B cell (primary cell): ENCODE results near the gene UBAC1. TPM values are rescaled to one million over a fixed set of nuclear protein-coding genes. Genes with fewer than 3 reads are reported as not detected.
"Not testable (repeated sequence)": the region's sequence is repeated elsewhere in the genome, so short reads cannot be mapped to it uniquely, and the experiment has no call there.

Experiments
- ATAC-seq: fragments of 200-7000 bp; cut with Tn5 transposase; one replicate; pipeline ENCODE4 v1.10.0; 2021; ENCODE audit warnings: low read depth, mild to moderate bottlenecking, moderate number of reproducible peaks, moderate library complexity
- CTCF ChIA-PET: fragments of 350-600 bp; sonication (Branson Sonifier 250); formaldehyde crosslinking; loops from one replicate; lab custom pipeline; 2021; ENCODE audit warnings: antibody characterized with exemption, inconsistent platforms; lab: Charles Lee
- POLR2A ChIA-PET: fragments of 350-600 bp; sonication (Branson Sonifier 250); formaldehyde crosslinking; loops from one replicate; lab custom pipeline; 2021; ENCODE audit warnings: antibody characterized with exemption; lab: Charles Lee
- DNase-seq: peaks from one replicate; pipeline ENCODE4 v3.0.0; 2013
- H2AFZ ChIP-seq: 2 replicates; pipeline ENCODE4 v1.6.1; 2012; ENCODE audit warnings: mild to moderate bottlenecking, low read depth, low read length; ENCODE audit not compliant: insufficient read depth, poor library complexity, severe bottlenecking
- H3K27ac ChIP-seq, 2 donors: 1 replicate in 1 of 2; 2 replicates in 1 of 2; pipeline ENCODE4 v1.5.1; 2012 to 2013; ENCODE audit warnings: low read length in 2 of 2, mild to moderate bottlenecking in 2 of 2, moderate library complexity in 1 of 2
- H3K27me3 ChIP-seq, 4 experiments: fragments of 200-600 bp in 1 of 4; sonication (generic) in 1 of 4; replicated peaks in 1 of 4; 1 replicate in 2 of 4; 2 replicates in 2 of 4; pipeline versions ENCODE4 v1.6.1 to v1.7.0; 2013 to 2016; ENCODE audit warnings: low read length in 3 of 4, mild to moderate bottlenecking in 2 of 4, mixed read lengths in 1 of 4, moderate library complexity in 1 of 4; ENCODE audit not compliant: insufficient read depth in 4 of 4, control insufficient read depth in 3 of 4; ENCODE audit errors: control extremely low read depth in 1 of 4
- H3K36me3 ChIP-seq, 2 experiments: replicated peaks in 1 of 2; 1 replicate in 1 of 2; 2 replicates in 1 of 2; pipeline versions ENCODE4 v1.6.1 to v1.7.1; 2013; ENCODE audit warnings: low read length in 1 of 2; ENCODE audit not compliant: insufficient read depth in 2 of 2, control insufficient read depth in 1 of 2; ENCODE audit errors: control extremely low read depth in 1 of 2, extremely low read depth in 1 of 2
- H3K4me1 ChIP-seq, 2 donors: fragments of 200-600 bp in 1 of 2; sonication (generic) in 1 of 2; 1 replicate in 1 of 2; 2 replicates in 1 of 2; pipeline versions ENCODE4 v1.5.1 to v1.6.1; 2013 to 2017; ENCODE audit warnings: low read length in 2 of 2; ENCODE audit not compliant: control insufficient read depth in 2 of 2, insufficient read depth in 2 of 2
- H3K4me2 ChIP-seq: replicated peaks from 2 replicates; pipeline ENCODE3; 2012; ENCODE audit warnings: mild to moderate bottlenecking, low read depth, low read length; ENCODE audit not compliant: poor library complexity, severe bottlenecking
- H3K4me3 ChIP-seq, 5 experiments: fragments of 200-600 bp in 1 of 5; sonication (generic) in 1 of 5; 1 replicate in 3 of 5; 2 replicates in 2 of 5; pipeline versions ENCODE4 v1.5.1 to v1.7.0; 2011 to 2016; ENCODE audit warnings: low read length in 4 of 5, mild to moderate bottlenecking in 4 of 5, low read depth in 2 of 5, control low read depth in 1 of 5, moderate library complexity in 1 of 5; ENCODE audit not compliant: insufficient read depth in 1 of 5; ENCODE audit errors: control extremely low read depth in 1 of 5, extremely low read depth in 1 of 5
- H3K79me2 ChIP-seq: fragments of 200-600 bp; sonication (generic); one replicate; pipeline ENCODE4 v1.6.0; 2016; ENCODE audit warnings: low read length; ENCODE audit not compliant: control insufficient read depth, insufficient read depth
- H3K9ac ChIP-seq: fragments of 200-600 bp; sonication (generic); 2 replicates; pipeline ENCODE4 v1.6.1; 2017; ENCODE audit warnings: mild to moderate bottlenecking, low read length, moderate library complexity
- H3K9me3 ChIP-seq, 3 donors: one replicate each; pipeline versions ENCODE4 v1.6.1 to v1.7.1; 2013; ENCODE audit warnings: low read length in 2 of 3; ENCODE audit not compliant: control insufficient read depth in 2 of 3, insufficient read depth in 1 of 3; ENCODE audit errors: control extremely low read depth in 1 of 3
- H4K20me1 ChIP-seq: 2 replicates; pipeline ENCODE4 v1.6.0; 2012; ENCODE audit warnings: mild to moderate bottlenecking, low read length; ENCODE audit not compliant: insufficient read depth, control insufficient read depth, poor library complexity, severe bottlenecking
- H3K27ac Mint-ChIP-seq: one replicate; pipeline ENCODE4 v1.8.0; 2021; ENCODE audit warnings: mixed read lengths
- H3K27me3 Mint-ChIP-seq: one replicate; pipeline ENCODE4 v1.8.0; 2021; ENCODE audit warnings: mixed read lengths
- H3K4me1 Mint-ChIP-seq: one replicate; pipeline ENCODE4 v1.8.0; 2021; ENCODE audit warnings: mixed read lengths
- H3K4me3 Mint-ChIP-seq: one replicate; pipeline ENCODE4 v1.8.0; 2021; ENCODE audit warnings: mixed read lengths
- H3K9me3 Mint-ChIP-seq: one replicate; pipeline ENCODE4 v1.8.0; 2022; ENCODE audit warnings: mixed read lengths; ENCODE audit not compliant: insufficient read depth
- CTCF ChIP-seq: fragments of 200-600 bp; IDR thresholded peaks from one replicate; pipeline ENCODE4 v1.8.0; 2022; ENCODE audit warnings: antibody characterized with exemption, mild to moderate bottlenecking
- EZH2 ChIP-seq: IDR thresholded peaks from 2 replicates; pipeline ENCODE4 v1.6.1; 2012; ENCODE audit warnings: borderline replicate concordance, low read depth, mild to moderate bottlenecking, moderate library complexity, low read length; ENCODE audit not compliant: insufficient read depth, poor library complexity, severe bottlenecking
- WGBS: methylation state at CpG from one replicate; pipeline ENCODE4 v1.1.5; 2013; ENCODE audit warnings: missing lambda C conversion rate; ENCODE audit not compliant: insufficient coverage; 5-methylcytosine and 5-hydroxymethylcytosine counted together
- intact Hi-C: fragments of 100-400 bp; cut with micrococcal nuclease; formaldehyde crosslinking; loops from one replicate; pipeline ENCODE4 v1.10.0; 2022
- polyA plus RNA-seq: library from polyadenylated mRNA; depleted of rRNA; stranded (reverse); fragments of >200 nt; gene quantifications from 2 replicates; pipeline ENCODE4 v1.2.3, GENCODE V29; 2012
- total RNA-seq, 2 donors: library from RNA; stranded (reverse); fragments of 120-200 nt in 1 of 2; gene quantifications; 1 replicate in 1 of 2; 2 replicates in 1 of 2; pipeline versions ENCODE4 v1.2.3 to v1.2.4, GENCODE V29; 2013 to 2022

Gene UBAC1
- total and polyA plus RNA-seq, 2 donors (not counting 1 experiment from before 2014, with no cell fraction given): 30.8 to 31.1 TPM

- Histone ChIP-seq H3K9me3 (no peaks in the 10 kb centered on the region), H2AFZ (no peak overlapping the region), H3K4me1 (no peaks in the 10 kb centered on the region), H3K79me2 (peaks cover 2% of the 10 kb centered on the region), H3K27me3 (no peaks in the 10 kb centered on the region), H4K20me1 (no peaks in the 10 kb centered on the region), H3K4me2 (no peak overlapping the region), H3K27ac (no peak overlapping the region), H3K36me3 (peaks cover 1 to 55% of the 10 kb centered on the region in 2 experiments), H3K9ac (no peak overlapping the region), H3K4me3 (no peak overlapping the region)
- no peak for DNase-seq
- intact Hi-C loops: no loop called here
- ChIA-PET CTCF (no interaction called here), POLR2A (no interaction called here)
- no peak for ATAC-seq
- Mint-ChIP-seq H3K4me1 (no peaks in the 10 kb centered on the region), H3K4me3 (no peak overlapping the region), H3K27ac (no peak overlapping the region), H3K27me3 (no peaks in the 10 kb centered on the region), H3K9me3 (no peaks in the 10 kb centered on the region)
- 98% methylated on average over 14 of the region's 18 CpGs for WGBS
- TF ChIP-seq EZH2 (no peak), CTCF (no peak)
These were observed 13.6 kb downstream of the UBAC1 start for GRCh38 chr9:135947582-135947981.

- H3K4me3 Mint-ChIP-seq, ATAC-seq, H3K27me3 Mint-ChIP-seq, H3K4me2 ChIP-seq, H3K4me1 ChIP-seq, H3K9ac ChIP-seq, H3K9me3 Mint-ChIP-seq, H3K27ac Mint-ChIP-seq, H3K4me1 Mint-ChIP-seq, intact Hi-C loops, H3K9me3 ChIP-seq, H3K27me3 ChIP-seq, CTCF ChIA-PET, H2AFZ ChIP-seq, DNase-seq, H3K27ac ChIP-seq, POLR2A ChIA-PET, H3K79me2 ChIP-seq, H4K20me1 ChIP-seq, H3K4me3 ChIP-seq: not testable (repeated sequence)
- peaks cover 1 to 51% of the 10 kb centered on the region in 2 experiments for H3K36me3 ChIP-seq
- 98% methylated on average over 19 of the region's 19 CpGs for WGBS
These were observed 14.1 kb downstream of the UBAC1 start for GRCh38 chr9:135947105-135947504.
